ENCODE data around the gene PCDHGA8.
"Not testable (repeated sequence)": the region's sequence is repeated elsewhere in the genome, so short reads cannot be mapped to it uniquely, and the experiment has no call there.

Gene PCDHGA8

GRCh38 chr5:141393267-141393666 lies 834 bp downstream of the PCDHGA8 start (continued):
- TF ChIP-seq PRDM4 (tag by site-specific recombination; IDR thresholded peaks at IDR 0.05) = no peak
- TF ChIP-seq KLF8 (tag by site-specific recombination; IDR thresholded peaks at IDR 0.05) = no peak
- TF ChIP-seq ZNF76 (tag by site-specific recombination; IDR thresholded peaks at IDR 0.05; ENCODE audit: borderline replicate concordance, low read depth) = no peak
- no peak for TF ChIP-seq ZNF792 (tag by site-specific recombination; IDR thresholded peaks at IDR 0.05)

- TF ChIP-seq REST (tag by site-specific recombination; IDR thresholded peaks at IDR 0.05) = 0 out of 2 replicates have a peak, but pooled peaks have one; percentile 39
- POLR2A ChIA-PET; H3K27ac ChIP-seq (ENCODE audit: extremely low read depth, low read depth, low read length); H3K9me3 ChIP-seq (ENCODE audit: control insufficient read depth, insufficient read depth, low read depth, low read length); H3K4me3 ChIP-seq (ENCODE audit: low read depth, low read length); H3K4me1 ChIP-seq (ENCODE audit: control insufficient read depth, insufficient read depth, low read length); H3K36me3 ChIP-seq (ENCODE audit: control insufficient read depth in 2 of 2, insufficient read depth in 1 of 2, low read length in 2 of 2): not testable (repeated sequence)
- CTCF ChIA-PET = interaction anchor here (1.0 to 4.2 kb wide), 5 partner anchors 8 to 169 kb away, joined by 6 to 57 read pairs (median 12); partner anchors contain the start of gene PCDHGB3
These were observed 2.2 kb downstream of the PCDHGA8 start for GRCh38 chr5:141394401-141395187.

- peak within 1 kb of the TSS; percentile 32 for H3K4me3 ChIP-seq (ENCODE audit: low read depth, low read length)
- CTCF ChIA-PET = interaction anchor here (0.6 to 4.2 kb wide), 36 partner anchors 9 to 558 kb away, joined by 3 to 57 read pairs (median 4); partner anchors contain the start of genes PCDHB14, PCDHB15, PCDHB9 and PCDHGA10
- H3K36me3 ChIP-seq (ENCODE audit: control insufficient read depth in 2 of 2, insufficient read depth in 1 of 2, low read length in 2 of 2); H3K27ac ChIP-seq (ENCODE audit: extremely low read depth, low read depth, low read length); H3K9me3 ChIP-seq (ENCODE audit: control insufficient read depth, insufficient read depth, low read depth, low read length); H3K4me1 ChIP-seq (ENCODE audit: control insufficient read depth, insufficient read depth, low read length): not testable (repeated sequence)
- POLR2A ChIA-PET = interaction anchor here (0.7 to 2.1 kb wide), 3 partner anchors 78 to 160 kb away, joined by 3 to 6 read pairs (median 3); partner anchors contain the start of gene TAF7
- 0 out of 2 replicates have a peak, but pooled peaks have one; percentile 11 for TF ChIP-seq ZNF660 (tag by site-specific recombination; IDR thresholded peaks at IDR 0.05)
- peak; percentile 61 for TF ChIP-seq ZNF654 (tag by site-specific recombination; IDR thresholded peaks at IDR 0.05; ENCODE audit: low read depth)
- peak; percentile 43 for TF ChIP-seq ZNF335 (tag by site-specific recombination; conservative IDR thresholded peaks at IDR 0.05)
- 0 out of 2 replicates have a peak, but pooled peaks have one; percentile 37 for TF ChIP-seq CTCF (tag by site-specific recombination; IDR thresholded peaks at IDR 0.05)
- TF ChIP-seq ZNF2 (tag by site-specific recombination; IDR thresholded peaks at IDR 0.05) = peak; percentile 90
- TF ChIP-seq ZNF610 (tag by site-specific recombination; IDR thresholded peaks at IDR 0.05; ENCODE audit: borderline replicate concordance) = peak; percentile 97
- peak; percentile 43; the same call in 1 of the 2 replicates for TF ChIP-seq ZNF600 (tag by site-specific recombination; IDR thresholded peaks at IDR 0.05)
These were observed 5.5 kb downstream of the PCDHGA8 start, which contains the start of gene PCDHGB5 for GRCh38 chr5:141397756-141398551. Gene PCDHGB5, plus strand, starts transcription at chr5:141397947. Its CDS starts 181 bp downstream, at chr5:141398128.
